ENCODE results near the gene NXPH1. TPM values are rescaled to one million over a fixed set of nuclear protein-coding genes. Genes with fewer than 3 reads are reported as not detected.

Gene NXPH1
- polyA plus RNA-seq, 1 donor from 2014 or later, result 15.9 TPM

- H3K79me2 ChIP-seq (replicated peaks; ENCODE audit: insufficient read depth, low read length), result no peaks in the 10 kb centered on the region
- H3K4me3 ChIP-seq (ENCODE audit: low read length), result no peak overlapping the region
- H3K27ac ChIP-seq (ENCODE audit: low read length), result no peak overlapping the region
- H3F3A ChIP-seq (ENCODE audit: insufficient read depth, low read length, poor library complexity, severe bottlenecking), result no peaks in the 10 kb centered on the region
- TF ChIP-seq RAD21 (conservative IDR thresholded peaks at IDR 0.05) (no peak), POLR2AphosphoS5 (IDR thresholded peaks at IDR 0.05) (no peak), EZH2 (IDR thresholded peaks at IDR 0.05; ENCODE audit: borderline replicate concordance, insufficient read depth, low read length, poor library complexity, severe bottlenecking) (no peak), CTCF (IDR thresholded peaks at IDR 0.05; ENCODE audit: poor library complexity, severe bottlenecking) (no peak), EP300 (conservative IDR thresholded peaks at IDR 0.05; ENCODE audit: poor library complexity, severe bottlenecking) (no peak), MXI1 (conservative IDR thresholded peaks at IDR 0.05; ENCODE audit: poor library complexity, severe bottlenecking) (no peak), SMC3 (conservative IDR thresholded peaks at IDR 0.05; ENCODE audit: poor library complexity) (no peak), REST (IDR thresholded peaks at IDR 0.05; ENCODE audit: borderline replicate concordance) (no peak)
- no peaks in the 10 kb centered on the region for H3K27me3 ChIP-seq (ENCODE audit: insufficient read depth, low read depth, low read length)
- no peak overlapping the region for H3K4me2 ChIP-seq (ENCODE audit: low read length)
- H4K20me1 ChIP-seq (ENCODE audit: insufficient read depth), result no peaks in the 10 kb centered on the region
- no peak overlapping the region for H3K9ac ChIP-seq (ENCODE audit: low read length)
- H2AFZ ChIP-seq (ENCODE audit: low read depth, low read length), result no peak overlapping the region
- no peaks in the 10 kb centered on the region for H3K9me3 ChIP-seq (ENCODE audit: low read length)
- no peaks in the 10 kb centered on the region for H3K36me3 ChIP-seq (ENCODE audit: insufficient read depth, low read length)
- H3K9me2 ChIP-seq (ENCODE audit: insufficient read depth, low read length), result no peaks in the 10 kb centered on the region
Measured at GRCh38 chr7:8390262-8390626, 43.2 kb upstream of the NXPH1 start.

GRCh38 chr7:8391353-8392062 is 41.9 kb upstream of the NXPH1 start:
- no peak overlapping the region for H3K9ac ChIP-seq (ENCODE audit: low read length)
- no peaks in the 10 kb centered on the region for H3K9me3 ChIP-seq (ENCODE audit: low read length)
- H3K27me3 ChIP-seq (ENCODE audit: insufficient read depth, low read depth, low read length), result no peaks in the 10 kb centered on the region
- H3F3A ChIP-seq (ENCODE audit: insufficient read depth, low read length, poor library complexity, severe bottlenecking), result no peaks in the 10 kb centered on the region
- TF ChIP-seq MXI1 (conservative IDR thresholded peaks at IDR 0.05; ENCODE audit: poor library complexity, severe bottlenecking) (no peak), TAF1 (IDR thresholded peaks at IDR 0.05; ENCODE audit: low read depth) (no peak), RAD21 (conservative IDR thresholded peaks at IDR 0.05) (no peak), SMC3 (conservative IDR thresholded peaks at IDR 0.05; ENCODE audit: poor library complexity) (no peak), EP300 (conservative IDR thresholded peaks at IDR 0.05; ENCODE audit: poor library complexity, severe bottlenecking) (no peak), EZH2 (IDR thresholded peaks at IDR 0.05; ENCODE audit: borderline replicate concordance, insufficient read depth, low read length, poor library complexity, severe bottlenecking) (no peak), CTCF (IDR thresholded peaks at IDR 0.05; ENCODE audit: poor library complexity, severe bottlenecking) (no peak), REST (IDR thresholded peaks at IDR 0.05; ENCODE audit: borderline replicate concordance) (no peak), POLR2AphosphoS5 (IDR thresholded peaks at IDR 0.05) (no peak)
- H3K4me2 ChIP-seq (ENCODE audit: low read length), result no peak overlapping the region
- H3K27ac ChIP-seq (ENCODE audit: low read length), result no peak overlapping the region
- no peaks in the 10 kb centered on the region for H3K79me2 ChIP-seq (replicated peaks; ENCODE audit: insufficient read depth, low read length)
- H2AFZ ChIP-seq (ENCODE audit: low read depth, low read length), result no peak overlapping the region
- H3K9me2 ChIP-seq (ENCODE audit: insufficient read depth, low read length), result no peaks in the 10 kb centered on the region
- no peaks in the 10 kb centered on the region for H3K36me3 ChIP-seq (ENCODE audit: insufficient read depth, low read length)
- no peaks in the 10 kb centered on the region for H4K20me1 ChIP-seq (ENCODE audit: insufficient read depth)
- no peak overlapping the region for H3K4me3 ChIP-seq (ENCODE audit: low read length)

All from neural cell (in vitro differentiated cells).